ENCODE results near the gene AP3B2. TPM values are rescaled to one million over a fixed set of nuclear protein-coding genes. Genes with fewer than 3 reads are reported as not detected.

Gene AP3B2
- polyA plus RNA-seq, 1 donor (not counting 4 experiments of a cell fraction or from before 2014, with no cell fraction given): 0.25 TPM

GRCh38 chr15:82712036-82712435 lies 2.4 kb upstream of the AP3B2 start:
- H3K36me3 ChIP-seq (ENCODE audit: control insufficient read depth in 2 of 2, extremely low read depth in 1 of 2, insufficient read depth in 2 of 2, low read length in 2 of 2): no peaks in the 10 kb centered on the region
- no peak overlapping the region for H2AFZ ChIP-seq (ENCODE audit: control insufficient read depth, low read length)
- H3K4me2 ChIP-seq (ENCODE audit: control insufficient read depth, extremely low read depth, insufficient read depth, low read depth, low read length): no peak overlapping the region
- FAIRE-seq (no peak), DNase-seq (ENCODE audit: low read depth, low spot score) (no peak)
- dilution Hi-C loops (cut with MboI; ENCODE audit: extremely low pct_ligation_motif_present, low sequenced_read_pairs): no loop called here
- H4K20me1 ChIP-seq (ENCODE audit: control insufficient read depth, extremely low read depth, insufficient read depth, low read length): no peaks in the 10 kb centered on the region
- H3K9me1 ChIP-seq (ENCODE audit: control insufficient read depth, extremely low read depth, insufficient read depth, low read length): no peaks in the 10 kb centered on the region
- no peak overlapping the region for H3K4me3 ChIP-seq (ENCODE audit: control insufficient read depth in 2 of 3, extremely low read depth in 1 of 3, insufficient read depth in 2 of 3, low read depth in 1 of 3, low read length in 3 of 3)
- no peaks in the 10 kb centered on the region for H3K79me2 ChIP-seq (ENCODE audit: control insufficient read depth, insufficient read depth, low read length)
- peaks cover 3% of the 10 kb centered on the region for H3K4me1 ChIP-seq (ENCODE audit: control insufficient read depth, extremely low read depth, insufficient read depth, low read length)
- no peaks in the 10 kb centered on the region for H3K9me3 ChIP-seq (ENCODE audit: control insufficient read depth, low read depth, low read length)
- no peak for TF ChIP-seq EZH2 (IDR thresholded peaks at IDR 0.05; ENCODE audit: low read length)
- TF ChIP-seq CTCF (optimal IDR thresholded peaks at IDR 0.05 in 1 of 3, IDR thresholded peaks at IDR 0.05 in 1 of 3, conservative IDR thresholded peaks at IDR 0.05 in 1 of 3; ENCODE audit: extremely low read depth in 1 of 3, insufficient read depth in 2 of 3, low read length in 3 of 3): no peak
- H3K9ac ChIP-seq (ENCODE audit: control insufficient read depth, extremely low read depth, insufficient read depth, low read length): no peak overlapping the region
- H3K27me3 ChIP-seq (ENCODE audit: control insufficient read depth, extremely low read depth, insufficient read depth, low read length): no peaks in the 10 kb centered on the region
- no peak overlapping the region for H3K27ac ChIP-seq (ENCODE audit: control insufficient read depth, insufficient read depth, low read length)

- dilution Hi-C loops (cut with MboI; ENCODE audit: extremely low pct_ligation_motif_present, low sequenced_read_pairs): no loop called here
- no peaks in the 10 kb centered on the region for H3K79me2 ChIP-seq (ENCODE audit: control insufficient read depth, insufficient read depth, low read length)
These were observed 1.3 kb upstream of the AP3B2 start for GRCh38 chr15:82710926-82711490.

More at GRCh38 chr15:82710926-82711490, 1.3 kb upstream of the AP3B2 start:
- no peak for DNase-seq (ENCODE audit: low read depth, low spot score)
- Histone ChIP-seq H2AFZ (ENCODE audit: control insufficient read depth, low read length) (no peak overlapping the region), H3K4me1 (ENCODE audit: control insufficient read depth, extremely low read depth, insufficient read depth, low read length) (peaks cover 3% of the 10 kb centered on the region), H3K9me1 (ENCODE audit: control insufficient read depth, extremely low read depth, insufficient read depth, low read length) (no peaks in the 10 kb centered on the region), H3K36me3 (ENCODE audit: control insufficient read depth in 2 of 2, extremely low read depth in 1 of 2, insufficient read depth in 2 of 2, low read length in 2 of 2) (no peaks in the 10 kb centered on the region), H4K20me1 (ENCODE audit: control insufficient read depth, extremely low read depth, insufficient read depth, low read length) (no peaks in the 10 kb centered on the region), H3K27ac (ENCODE audit: control insufficient read depth, insufficient read depth, low read length) (no peak overlapping the region), H3K9ac (ENCODE audit: control insufficient read depth, extremely low read depth, insufficient read depth, low read length) (no peak overlapping the region), H3K27me3 (ENCODE audit: control insufficient read depth, extremely low read depth, insufficient read depth, low read length) (no peaks in the 10 kb centered on the region), H3K4me3 (ENCODE audit: control insufficient read depth in 2 of 3, extremely low read depth in 1 of 3, insufficient read depth in 2 of 3, low read depth in 1 of 3, low read length in 3 of 3) (no peak overlapping the region), H3K9me3 (ENCODE audit: control insufficient read depth, low read depth, low read length) (no peaks in the 10 kb centered on the region), H3K4me2 (ENCODE audit: control insufficient read depth, extremely low read depth, insufficient read depth, low read depth, low read length) (no peak overlapping the region)
- no peak for TF ChIP-seq CTCF (optimal IDR thresholded peaks at IDR 0.05 in 1 of 3, IDR thresholded peaks at IDR 0.05 in 1 of 3, conservative IDR thresholded peaks at IDR 0.05 in 1 of 3; ENCODE audit: extremely low read depth in 1 of 3, insufficient read depth in 2 of 3, low read length in 3 of 3)
- no peak for TF ChIP-seq EZH2 (IDR thresholded peaks at IDR 0.05; ENCODE audit: low read length)
- FAIRE-seq: no peak
